ENCODE data around the gene GALNS. TPM values are rescaled to one million over a fixed set of nuclear protein-coding genes. Genes with fewer than 3 reads are reported as not detected.

The GALNS gene
- total RNA-seq, 4 donors from 2014 or later, result 1.8 to 36.2 (median 16.4) TPM

- TF ChIP-seq CTCF (IDR thresholded peaks at IDR 0.05) (no peak), POLR2A (IDR thresholded peaks at IDR 0.05) (no peak)
- H3K4me3 ChIP-seq, result no peak overlapping the region
- H3K27me3 ChIP-seq, result no peaks in the 10 kb centered on the region
- H3K27ac ChIP-seq, result peak overlapping the region; percentile 55 to 65
- intact Hi-C loops (cut with DNase I; ENCODE audit: low total_unique reads), result no loop called here
- H3K4me1 ChIP-seq, result peaks cover 10 to 48% of the 10 kb centered on the region in 2 donors
- H3K9me3 ChIP-seq, result no peaks in the 10 kb centered on the region
- H3K36me3 ChIP-seq, result no peaks in the 10 kb centered on the region
- no peak for DNase-seq
Observed at GRCh38 chr16:88767546-88768070, 89.1 kb downstream of the GALNS start.

- no peak for DNase-seq
- intact Hi-C loops (cut with DNase I; ENCODE audit: low total_unique reads), result no loop called here
- TF ChIP-seq POLR2A (IDR thresholded peaks at IDR 0.05), result no peak
- no peak for TF ChIP-seq CTCF (IDR thresholded peaks at IDR 0.05)
- Histone ChIP-seq H3K4me1 (peaks cover 10 to 42% of the 10 kb centered on the region in 2 donors), H3K27ac (peak overlapping the region in 1 of 2 donors; percentile 65), H3K36me3 (no peaks in the 10 kb centered on the region), H3K9me3 (no peaks in the 10 kb centered on the region), H3K27me3 (no peaks in the 10 kb centered on the region), H3K4me3 (no peak overlapping the region)
Observed at GRCh38 chr16:88766975-88767374, 89.8 kb downstream of the GALNS start.

DNA sequence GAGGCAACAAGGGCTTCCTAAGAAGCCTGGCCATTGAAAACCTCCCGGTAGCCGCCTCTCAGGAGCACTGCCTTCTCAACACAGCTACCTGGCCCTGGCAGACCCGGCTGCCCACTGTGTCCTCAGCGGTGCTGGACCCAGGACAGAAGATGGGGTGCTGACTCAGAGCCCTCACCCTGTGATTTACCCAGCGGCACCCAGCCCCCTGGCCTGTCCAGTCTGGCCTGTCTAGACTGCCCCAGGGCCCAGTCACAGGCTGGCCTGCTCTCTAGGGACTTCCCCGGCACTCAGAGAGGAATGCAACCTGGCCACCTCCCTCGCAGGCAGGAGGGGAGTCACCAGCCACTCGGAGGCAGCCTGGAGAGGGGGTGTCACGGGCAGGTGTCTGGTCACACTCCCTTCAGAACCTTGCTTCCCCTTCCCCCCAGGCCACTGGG lies 91.8 kb downstream of the GALNS start:
- no peak for DNase-seq
- intact Hi-C loops (cut with DNase I; ENCODE audit: low total_unique reads), result no loop called here
- Histone ChIP-seq H3K27ac (no peak overlapping the region), H3K9me3 (no peaks in the 10 kb centered on the region), H3K4me3 (no peak overlapping the region), H3K4me1 (peaks cover 10 to 33% of the 10 kb centered on the region in 2 donors), H3K27me3 (no peaks in the 10 kb centered on the region), H3K36me3 (no peaks in the 10 kb centered on the region)
- no peak for TF ChIP-seq CTCF (IDR thresholded peaks at IDR 0.05)
- no peak for TF ChIP-seq POLR2A (IDR thresholded peaks at IDR 0.05)

GRCh38 chr16:88764080-88764479 lies 92.7 kb downstream of the GALNS start:
- H3K9me3 ChIP-seq, result no peaks in the 10 kb centered on the region
- no peaks in the 10 kb centered on the region for H3K27me3 ChIP-seq
- H3K36me3 ChIP-seq, result no peaks in the 10 kb centered on the region
- no peak for TF ChIP-seq CTCF (IDR thresholded peaks at IDR 0.05)
- TF ChIP-seq POLR2A (IDR thresholded peaks at IDR 0.05), result no peak
- no peak overlapping the region for H3K4me3 ChIP-seq
- DNase-seq, result no peak
- peaks cover 10 to 26% of the 10 kb centered on the region in 2 donors for H3K4me1 ChIP-seq
- peak overlapping the region in 1 of 2 donors; percentile 23 for H3K27ac ChIP-seq
- intact Hi-C loops (cut with DNase I; ENCODE audit: low total_unique reads), result no loop called here

Other genes starting within 250 kb of the GALNS start
- not detected for gene IL17C, start 218.4 kb downstream of the GALNS start, total RNA-seq
- 10 to 100 TPM; 17.4 to 72.0 (median 38.3) TPM for gene CYBA, start 205.9 kb downstream of the GALNS start, total RNA-seq
- 10 to 100 TPM in 2 of 4 donors, 1 to 10 TPM in 2; 2.4 to 22.1 (median 15.0) TPM for gene MVD, start 193.9 kb downstream of the GALNS start, total RNA-seq
- gene SNAI3, start 170.4 kb downstream of the GALNS start, total RNA-seq, result under 1 TPM in 2 of 4 donors, not detected in 2; 0.14 to 0.43 TPM
- 10 to 100 TPM; 14.2 to 33.2 (median 20.0) TPM for gene RNF166, start 150.5 kb downstream of the GALNS start, total RNA-seq
- 10 to 100 TPM in 3 of 4 donors, under 1 TPM in 1; 0.88 to 20.3 (median 14.6) TPM for gene CTU2, start 150.4 kb downstream of the GALNS start, total RNA-seq
- 100 to 1,000 TPM in 2 of 4 donors, 10 to 100 TPM in 2; 62.3 to 161 (median 123) TPM for gene PIEZO1, start 71.7 kb downstream of the GALNS start, total RNA-seq
- 1 to 10 TPM in 1 of 4 donors, under 1 TPM in 1, not detected in 2; 0.34 to 6.6 TPM for gene CDT1, start 53.2 kb downstream of the GALNS start, total RNA-seq
- gene APRT, start 45.0 kb downstream of the GALNS start, total RNA-seq, result 10 to 100 TPM; 32.5 to 82.2 (median 56.3) TPM
- gene TRAPPC2L, start 180 bp upstream of the GALNS start, total RNA-seq, result 100 to 1,000 TPM in 1 of 4 donors, 10 to 100 TPM in 3; 21.5 to 680 (median 70.6) TPM
- not detected for gene PABPN1L, start 9.7 kb upstream of the GALNS start, total RNA-seq
- gene CBFA2T3, start 120.3 kb upstream of the GALNS start, total RNA-seq, result 10 to 100 TPM in 1 of 4 donors, 1 to 10 TPM in 1, under 1 TPM in 2; under 0.01 to 12.1 (median 3.1) TPM
- 10 to 100 TPM in 3 of 4 donors, 1 to 10 TPM in 1; 7.4 to 39.0 (median 18.2) TPM for gene ACSF3, start 236.9 kb upstream of the GALNS start, total RNA-seq